ENCODE data around the gene TRIP12.
"Not testable (repeated sequence)": the region's sequence is repeated elsewhere in the genome, so short reads cannot be mapped to it uniquely, and the experiment has no call there.

TRIP12 gene

GRCh38 chr2:229874647-229875046 lies 47.2 kb downstream of the TRIP12 start:
- DNase-seq (ENCODE audit: low read depth): no peak

GRCh38 chr2:229873123-229873581 lies 48.7 kb downstream of the TRIP12 start:
- no peak for DNase-seq (ENCODE audit: low read depth)

GRCh38 chr2:229870903-229871656 lies 50.7 kb downstream of the TRIP12 start:
- DNase-seq (ENCODE audit: low read depth): no peak

- DNase-seq (ENCODE audit: low read depth): no peak
Measured at GRCh38 chr2:229869226-229869625, 52.6 kb downstream of the TRIP12 start.

GRCh38 chr2:229868794-229869193 lies 53.0 kb downstream of the TRIP12 start:
- no peak for DNase-seq (ENCODE audit: low read depth)

GRCh38 chr2:229865033-229865432 lies 56.8 kb downstream of the TRIP12 start:
- DNase-seq (ENCODE audit: low read depth): no peak

- DNase-seq (ENCODE audit: low read depth): no peak
Measured at GRCh38 chr2:229861431-229861830, 60.4 kb downstream of the TRIP12 start.

GRCh38 chr2:229860334-229860733 lies 61.5 kb downstream of the TRIP12 start:
- DNase-seq (ENCODE audit: low read depth): no peak

GRCh38 chr2:229858351-229858750 lies 63.5 kb downstream of the TRIP12 start:
- DNase-seq (ENCODE audit: low read depth): no peak

- no peak for DNase-seq (ENCODE audit: low read depth)
Measured at GRCh38 chr2:229857634-229858033, 64.2 kb downstream of the TRIP12 start.

- no peak for DNase-seq (ENCODE audit: low read depth)
Measured at GRCh38 chr2:229856413-229856812, 65.4 kb downstream of the TRIP12 start.

- no peak for DNase-seq (ENCODE audit: low read depth)
Measured at GRCh38 chr2:229855116-229855515, 66.7 kb downstream of the TRIP12 start.

- DNase-seq (ENCODE audit: low read depth): peak; percentile 42
Measured at GRCh38 chr2:229852565-229852964, 69.2 kb downstream of the TRIP12 start.

- DNase-seq (ENCODE audit: low read depth): no peak
Measured at GRCh38 chr2:229851870-229852269, 69.9 kb downstream of the TRIP12 start.

- peak; percentile 8 for DNase-seq (ENCODE audit: low read depth)
Measured at GRCh38 chr2:229850355-229851275, 71.2 kb downstream of the TRIP12 start.

GRCh38 chr2:229849073-229849472 lies 72.7 kb downstream of the TRIP12 start:
- no peak for DNase-seq (ENCODE audit: low read depth)

- DNase-seq (ENCODE audit: low read depth): no peak
Measured at GRCh38 chr2:229843613-229844012, 78.2 kb downstream of the TRIP12 start.

GRCh38 chr2:229838729-229839128 lies 83.1 kb downstream of the TRIP12 start:
- no peak for DNase-seq (ENCODE audit: low read depth)

- no peak for DNase-seq (ENCODE audit: low read depth)
Measured at GRCh38 chr2:229836847-229837246, 85.0 kb downstream of the TRIP12 start.

- no peak for DNase-seq (ENCODE audit: low read depth)
Measured at GRCh38 chr2:229835596-229836283, 86.1 kb downstream of the TRIP12 start.

- DNase-seq (ENCODE audit: low read depth): not testable (repeated sequence)
Measured at GRCh38 chr2:229834368-229834767, 87.4 kb downstream of the TRIP12 start.

GRCh38 chr2:229832510-229832898 lies 89.3 kb downstream of the TRIP12 start:
- no peak for DNase-seq (ENCODE audit: low read depth)

Data from T follicular helper cell (primary cell).